Neural crest cell (in vitro differentiated cells): ENCODE data around the gene RUNDC3A. TPM values are rescaled to one million over a fixed set of nuclear protein-coding genes. Genes with fewer than 3 reads are reported as not detected.
"Not testable (repeated sequence)": the region's sequence is repeated elsewhere in the genome, so short reads cannot be mapped to it uniquely, and the experiment has no call there.

Source experiments
- DNase-seq: peaks from one replicate; pipeline ENCODE4 v3.0.0; 2021; ENCODE audit warnings: low read depth, mixed read lengths, low spot score
- H3K27ac Mint-ChIP-seq: one replicate; pipeline ENCODE4 v1.8.0; 2021; ENCODE audit warnings: mild to moderate bottlenecking, mixed read lengths; ENCODE audit not compliant: unreplicated experiment
- H3K27me3 Mint-ChIP-seq: 2 replicates; pipeline ENCODE4 v1.8.0; 2021; ENCODE audit warnings: low read depth, mild to moderate bottlenecking, mixed read lengths
- H3K36me3 Mint-ChIP-seq: 2 replicates; pipeline ENCODE4 v1.8.0; 2021; ENCODE audit warnings: low read depth, mild to moderate bottlenecking, mixed read lengths
- H3K4me1 Mint-ChIP-seq: 2 replicates; pipeline ENCODE4 v1.8.0; 2021; ENCODE audit warnings: mixed read lengths
- H3K4me3 Mint-ChIP-seq: one replicate; pipeline ENCODE4 v1.8.0; 2021; ENCODE audit warnings: mild to moderate bottlenecking, mixed read lengths
- H3K9me3 Mint-ChIP-seq: 2 replicates; pipeline ENCODE4 v1.8.0; 2021; ENCODE audit warnings: mixed read lengths
- CTCF ChIP-seq: fragments of 200-600 bp; sonication (generic); conservative IDR thresholded peaks from 2 replicates; pipeline ENCODE4 v1.5.0; 2021; ENCODE audit warnings: antibody characterized with exemption, mild to moderate bottlenecking
- total RNA-seq: library from RNA; stranded (reverse); gene quantifications from 2 replicates; pipeline ENCODE4 v1.2.1, GENCODE V29; 2021

RUNDC3A gene
- total RNA-seq, 1 donor from 2014 or later = 12.9 TPM

GRCh38 chr17:44344939-44345453 is 36.6 kb downstream of the RUNDC3A start, which contains the start of gene GRN:
Gene GRN, plus strand, starts transcription at chr17:44345302. Its CDS starts 3,863 bp downstream, at chr17:44349165.
- H3K27me3 Mint-ChIP-seq = peaks cover 36% of the 10 kb centered on the region
- peak within 1 kb of the TSS; percentile 96 for H3K4me3 Mint-ChIP-seq
- H3K36me3 Mint-ChIP-seq = no peaks in the 10 kb centered on the region
- TF ChIP-seq CTCF = no peak
- H3K9me3 Mint-ChIP-seq = no peaks in the 10 kb centered on the region
- H3K4me1 Mint-ChIP-seq = peaks cover 15% of the 10 kb centered on the region
- H3K27ac Mint-ChIP-seq = peak within 1 kb of the TSS; percentile 86
- peak; percentile 87 for DNase-seq

- Mint-ChIP-seq H3K4me1 (peaks cover 15% of the 10 kb centered on the region), H3K9me3 (no peaks in the 10 kb centered on the region), H3K36me3 (no peaks in the 10 kb centered on the region), H3K27me3 (peaks cover 30% of the 10 kb centered on the region), H3K27ac (peak overlapping the region; percentile 86), H3K4me3 (peak overlapping the region; percentile 96)
- peak; percentile 61 for TF ChIP-seq CTCF
- DNase-seq = peak; percentile 61
These were observed 37.1 kb downstream of the RUNDC3A start for GRCh38 chr17:44345454-44346026.

- Mint-ChIP-seq H3K36me3 (no peaks in the 10 kb centered on the region), H3K4me3 (peak overlapping the region; percentile 96), H3K9me3 (no peaks in the 10 kb centered on the region), H3K27me3 (peaks cover 27% of the 10 kb centered on the region), H3K4me1 (peaks cover 15% of the 10 kb centered on the region), H3K27ac (no peak overlapping the region)
- no peak for DNase-seq
- no peak for TF ChIP-seq CTCF
These were observed 37.9 kb downstream of the RUNDC3A start for GRCh38 chr17:44346064-44346844.

- not testable (repeated sequence) for H3K27ac Mint-ChIP-seq, H3K9me3 Mint-ChIP-seq, DNase-seq, H3K36me3 Mint-ChIP-seq
- Mint-ChIP-seq H3K27me3 (peaks cover 19% of the 10 kb centered on the region), H3K4me3 (peak overlapping the region; percentile 44), H3K4me1 (peaks cover 15% of the 10 kb centered on the region)
These were observed 39.0 kb downstream of the RUNDC3A start for GRCh38 chr17:44347206-44348055.

GRCh38 chr17:44348234-44348987 is 40.0 kb downstream of the RUNDC3A start:
- H3K4me1 Mint-ChIP-seq = peaks cover 20% of the 10 kb centered on the region
- no peak for DNase-seq
- H3K36me3 Mint-ChIP-seq = peaks cover 3% of the 10 kb centered on the region
- TF ChIP-seq CTCF = no peak
- H3K4me3 Mint-ChIP-seq = peak overlapping the region; percentile 29
- no peaks in the 10 kb centered on the region for H3K9me3 Mint-ChIP-seq
- H3K27ac Mint-ChIP-seq = no peak overlapping the region
- peaks cover 15% of the 10 kb centered on the region for H3K27me3 Mint-ChIP-seq
